ENCODE measurements around the gene PILRB. TPM values are rescaled to one million over a fixed set of nuclear protein-coding genes. Genes with fewer than 3 reads are reported as not detected.

The PILRB gene
- total RNA-seq, 1 experiment from 2014 or later, result 53.4 TPM

DNA sequence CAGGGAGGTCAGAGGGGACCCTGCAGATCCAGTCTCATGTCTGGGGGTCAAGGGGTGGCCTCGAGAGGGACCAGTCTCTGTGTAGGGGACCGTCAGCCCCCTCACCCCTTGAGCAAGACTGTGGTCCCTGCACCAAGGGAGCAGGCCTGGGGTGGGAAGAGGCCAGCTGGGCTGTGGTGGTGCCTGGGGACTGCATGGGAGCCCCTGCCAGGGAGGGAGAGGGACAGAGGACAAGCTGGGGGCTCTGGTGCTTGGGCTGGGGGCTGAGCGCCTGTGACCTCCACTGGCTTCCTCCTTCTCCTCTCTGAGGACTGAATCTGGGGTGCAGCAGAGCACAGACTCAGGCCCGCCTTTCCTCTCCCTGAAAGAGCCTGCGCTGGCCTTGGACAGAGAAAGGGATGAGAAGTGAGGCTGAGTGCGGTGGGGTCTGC lies 771 bp upstream of the PILRB start:
- H3K4me1 ChIP-seq, result no peaks in the 10 kb centered on the region
- Mint-ChIP-seq H3K4me1 (ENCODE audit: low read depth, unreplicated experiment) (no peaks in the 10 kb centered on the region), H3K27ac (ENCODE audit: unreplicated experiment) (no peak overlapping the region), H3K36me3 (ENCODE audit: insufficient read depth, unreplicated experiment) (peaks cover 93% of the 10 kb centered on the region), H3K4me3 (ENCODE audit: unreplicated experiment) (no peak overlapping the region), H3K27me3 (ENCODE audit: insufficient read depth, unreplicated experiment) (no peaks in the 10 kb centered on the region), H3K9me3 (ENCODE audit: unreplicated experiment) (no peaks in the 10 kb centered on the region)
- peaks cover 4% of the 10 kb centered on the region; the same call in 1 of the 2 replicates for H3K36me3 ChIP-seq (ENCODE audit: control insufficient read depth, insufficient read depth, low read length)
- no peaks in the 10 kb centered on the region for H3K9me3 ChIP-seq
- BruUV-seq (replicated peaks), result no TSS peak
- no peak overlapping the region for H3K4me3 ChIP-seq (ENCODE audit: low read depth, low read length)
- TF ChIP-seq CTCF (IDR thresholded peaks at IDR 0.05; ENCODE audit: insufficient read depth in 1 of 2, low read depth in 1 of 2, low read length in 1 of 2, severe bottlenecking in 1 of 2, unreplicated experiment in 1 of 2), result no peak
- no peak for DNase-seq
- intact Hi-C loops (cut with micrococcal nuclease; ENCODE audit: unreplicated experiment), result no loop called here
- ChIA-PET POLR2A (no interaction called here), CTCF (no interaction called here)
- H3K27me3 ChIP-seq (replicated peaks; ENCODE audit: control insufficient read depth, insufficient read depth, low read length), result no peaks in the 10 kb centered on the region

- ChIA-PET CTCF (interaction anchor here (0.6 to 0.7 kb wide), 2 partner anchors 69 to 1940 kb away, joined by 3 to 4 read pairs; partner anchors contain the start of gene ZCWPW1), POLR2A (no interaction called here)
- Histone ChIP-seq H3K27me3 (replicated peaks; ENCODE audit: control insufficient read depth, insufficient read depth, low read length) (no peaks in the 10 kb centered on the region), H3K36me3 (ENCODE audit: control insufficient read depth, insufficient read depth, low read length) (peaks cover 4% of the 10 kb centered on the region; the same call in 1 of the 2 replicates), H3K4me3 (ENCODE audit: low read depth, low read length) (no peak overlapping the region), H3K9me3 (no peaks in the 10 kb centered on the region), H3K4me1 (no peaks in the 10 kb centered on the region)
- Mint-ChIP-seq H3K4me1 (ENCODE audit: low read depth, unreplicated experiment) (no peaks in the 10 kb centered on the region), H3K4me3 (ENCODE audit: unreplicated experiment) (no peak overlapping the region), H3K27ac (ENCODE audit: unreplicated experiment) (no peak overlapping the region), H3K9me3 (ENCODE audit: unreplicated experiment) (no peaks in the 10 kb centered on the region), H3K27me3 (ENCODE audit: insufficient read depth, unreplicated experiment) (no peaks in the 10 kb centered on the region), H3K36me3 (ENCODE audit: insufficient read depth, unreplicated experiment) (peaks cover 90% of the 10 kb centered on the region)
- no peak for TF ChIP-seq CTCF (IDR thresholded peaks at IDR 0.05; ENCODE audit: insufficient read depth in 1 of 2, low read depth in 1 of 2, low read length in 1 of 2, severe bottlenecking in 1 of 2, unreplicated experiment in 1 of 2)
- no TSS peak for BruUV-seq (replicated peaks)
- no peak for DNase-seq
- intact Hi-C loops (cut with micrococcal nuclease; ENCODE audit: unreplicated experiment), result no loop called here
Measured at GRCh38 chr7:100358857-100359212, 918 bp downstream of the PILRB start.

DNA sequence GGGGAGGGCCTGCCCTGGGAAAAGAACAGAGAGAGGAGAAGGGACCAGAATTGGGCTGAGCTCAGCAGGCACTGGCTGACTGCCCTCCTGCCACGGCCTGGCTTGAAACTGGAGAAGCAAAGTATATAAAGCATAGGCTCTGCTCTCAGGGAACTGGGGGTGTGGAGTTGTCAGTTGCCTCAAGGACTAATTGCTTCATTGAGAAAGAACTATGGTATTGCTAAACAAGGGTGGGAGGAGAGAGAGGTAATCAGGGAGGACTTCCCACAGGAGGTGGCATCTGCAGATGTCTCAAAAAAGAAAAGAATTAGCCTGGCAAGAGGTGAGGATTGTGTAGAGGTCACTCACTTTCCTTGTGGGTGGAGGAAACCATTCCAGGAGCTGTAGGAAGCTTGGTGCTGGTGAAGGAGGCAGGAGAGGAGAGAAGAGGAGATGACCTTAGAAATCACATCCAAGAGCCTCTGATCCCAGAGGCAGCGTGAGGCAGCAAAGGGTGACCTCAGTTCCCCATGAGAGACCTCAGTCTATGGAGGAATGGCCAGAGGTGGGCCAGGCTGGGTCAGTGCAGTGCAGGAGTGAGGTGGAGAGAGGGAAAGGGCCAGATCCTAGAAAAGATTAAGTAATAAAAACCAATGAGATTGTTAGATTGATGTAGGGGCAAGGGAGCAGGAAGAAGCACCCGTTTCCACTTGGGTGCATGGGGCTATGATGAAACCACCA lies 2.4 kb downstream of the PILRB start:
- Histone ChIP-seq H3K4me3 (ENCODE audit: low read depth, low read length) (no peak overlapping the region), H3K27me3 (replicated peaks; ENCODE audit: control insufficient read depth, insufficient read depth, low read length) (no peaks in the 10 kb centered on the region), H3K4me1 (no peaks in the 10 kb centered on the region), H3K9me3 (no peaks in the 10 kb centered on the region), H3K36me3 (ENCODE audit: control insufficient read depth, insufficient read depth, low read length) (peaks cover 4% of the 10 kb centered on the region; the same call in 1 of the 2 replicates)
- H3K27me3 Mint-ChIP-seq (ENCODE audit: insufficient read depth, unreplicated experiment), result no peaks in the 10 kb centered on the region
- POLR2A ChIA-PET, result no interaction called here
- DNase-seq, result no peak
- no peaks in the 10 kb centered on the region for H3K4me1 Mint-ChIP-seq (ENCODE audit: low read depth, unreplicated experiment)
- H3K27ac Mint-ChIP-seq (ENCODE audit: unreplicated experiment), result peak overlapping the region; percentile 10
- peaks cover 86% of the 10 kb centered on the region for H3K36me3 Mint-ChIP-seq (ENCODE audit: insufficient read depth, unreplicated experiment)
- CTCF ChIA-PET, result no interaction called here
- no peak overlapping the region for H3K4me3 Mint-ChIP-seq (ENCODE audit: unreplicated experiment)
- TF ChIP-seq CTCF (IDR thresholded peaks at IDR 0.05; ENCODE audit: insufficient read depth in 1 of 2, low read depth in 1 of 2, low read length in 1 of 2, severe bottlenecking in 1 of 2, unreplicated experiment in 1 of 2), result no peak
- BruUV-seq (replicated peaks), result no TSS peak
- H3K9me3 Mint-ChIP-seq (ENCODE audit: unreplicated experiment), result no peaks in the 10 kb centered on the region
- intact Hi-C loops (cut with micrococcal nuclease; ENCODE audit: unreplicated experiment), result no loop called here
